ENCODE measurements around the gene PJA2. TPM values are rescaled to one million over a fixed set of nuclear protein-coding genes. Genes with fewer than 3 reads are reported as not detected.

PJA2 gene
- total and polyA plus RNA-seq, 2 donors (not counting 3 experiments of a cell fraction or from before 2014, with no cell fraction given) = 24.4 to 64.9 TPM

- H3K4me2 ChIP-seq (ENCODE audit: insufficient read depth, low read length) = no peak overlapping the region
- TF ChIP-seq POLR2AphosphoS5 (IDR thresholded peaks at IDR 0.05; ENCODE audit: insufficient read depth, low read depth, low read length) = no peak
- TF ChIP-seq FOS (IDR thresholded peaks at IDR 0.05; ENCODE audit: borderline replicate concordance, insufficient read depth, low read length) = no peak
- no peak for TF ChIP-seq POLR2A (IDR thresholded peaks at IDR 0.05; ENCODE audit: low read depth, low read length)
- no peak for TF ChIP-seq JUN (IDR thresholded peaks at IDR 0.05; ENCODE audit: borderline replicate concordance, insufficient read depth, insufficient read length, low read depth)
- TF ChIP-seq EZH2 (IDR thresholded peaks at IDR 0.05; ENCODE audit: borderline replicate concordance, low read depth, low read length, severe bottlenecking) = no peak
- TF ChIP-seq GATA2 (IDR thresholded peaks at IDR 0.05; ENCODE audit: insufficient read depth, insufficient read length, low read depth, low read length) = no peak
- no peak for TF ChIP-seq MAX (IDR thresholded peaks at IDR 0.05; ENCODE audit: insufficient read depth, insufficient read length)
- no peak for TF ChIP-seq CTCF (IDR thresholded peaks at IDR 0.05; ENCODE audit: extremely low read depth in 1 of 2, insufficient read depth in 1 of 2, low read depth in 1 of 2, low read length in 2 of 2)
- TF ChIP-seq MYC (IDR thresholded peaks at IDR 0.05; ENCODE audit: low read depth, low read length) = no peak
- ChIA-PET CTCF (interaction anchor here (1.0 kb wide), 1 partner anchor 165 kb away, joined by 3 read pairs; no protein-coding TSS in a partner anchor), POLR2A (no interaction called here)
- no peak overlapping the region for H3K4me3 ChIP-seq (replicated peaks in 1 of 3; ENCODE audit: insufficient read depth in 1 of 3, low read depth in 1 of 3, low read length in 3 of 3)
- H4K20me1 ChIP-seq (replicated peaks; ENCODE audit: control insufficient read depth, extremely low read depth, insufficient read depth, low read length) = no peaks in the 10 kb centered on the region
- DNase-seq (ENCODE audit: low read depth, low spot score) (no peak), FAIRE-seq (no peak)
- no peaks in the 10 kb centered on the region for H3K79me2 ChIP-seq (ENCODE audit: control insufficient read depth, insufficient read depth, low read length)
- peaks cover 0 to 3% of the 10 kb centered on the region in 2 experiments for H3K36me3 ChIP-seq (ENCODE audit: control insufficient read depth in 2 of 2, extremely low read depth in 1 of 2, insufficient read depth in 2 of 2, low read length in 2 of 2)
- no peak overlapping the region for H2AFZ ChIP-seq (ENCODE audit: low read depth, low read length)
- peaks cover 7% of the 10 kb centered on the region for H3K4me1 ChIP-seq (ENCODE audit: control insufficient read depth, extremely low read depth, insufficient read depth, low read length)
- H3K9ac ChIP-seq (replicated peaks; ENCODE audit: extremely low read depth, insufficient read depth, low read length) = no peak overlapping the region
- no peaks in the 10 kb centered on the region for H3K9me3 ChIP-seq (replicated peaks; ENCODE audit: control insufficient read depth, insufficient read depth, low read length)
- intact Hi-C loops (cut with micrococcal nuclease) (loop anchor here (5.0 kb wide), 1 partner anchor 80 kb away; the partner anchor contains the start of gene PJA2), dilution Hi-C loops (cut with MboI; ENCODE audit: extremely low pct_ligation_motif_present, low sequenced_read_pairs) (no loop called here)
- H3K27ac ChIP-seq (ENCODE audit: insufficient read depth, low read depth, low read length) = no peak overlapping the region
- H3K9me1 ChIP-seq (replicated peaks; ENCODE audit: control insufficient read depth, extremely low read depth, insufficient read depth, low read length) = no peaks in the 10 kb centered on the region
- no TSS peak for BruUV-seq (replicated peaks)
- H3K27me3 ChIP-seq (ENCODE audit: control insufficient read depth in 2 of 2, insufficient read depth in 2 of 2, low read length in 2 of 2) = no peaks in the 10 kb centered on the region
Measured at GRCh38 chr5:109327570-109327969, 82.2 kb downstream of the PJA2 start.

All from endothelial cell of umbilical vein (primary cell).